Measurements from ENCODE around the gene CRACR2B. TPM values are rescaled to one million over a fixed set of nuclear protein-coding genes. Genes with fewer than 3 reads are reported as not detected.

The CRACR2B gene
- total and polyA plus RNA-seq, 2 of the 13 experiments (the other 11 are each of a cell fraction or from before 2014, with no cell fraction given) = 14.9 to 21.0 TPM

- TF ChIP-seq ZNF142 (CRISPR knock-in tag; IDR thresholded peaks at IDR 0.05) (no peak), RXRB (CRISPR knock-in tag; IDR thresholded peaks at IDR 0.05; ENCODE audit: borderline replicate concordance) (no peak), HMG20A (CRISPR knock-in tag; IDR thresholded peaks at IDR 0.05; ENCODE audit: borderline replicate concordance) (no peak), ZNF382 (CRISPR knock-in tag; IDR thresholded peaks at IDR 0.05; ENCODE audit: borderline replicate concordance) (no peak), PAWR (CRISPR knock-in tag; IDR thresholded peaks at IDR 0.05; ENCODE audit: borderline replicate concordance) (no peak), HDAC2 (CRISPR knock-in tag; IDR thresholded peaks at IDR 0.05) (peak; percentile 33; the same call in 1 of the 2 replicates), ZNF432 (CRISPR knock-in tag; IDR thresholded peaks at IDR 0.05; ENCODE audit: borderline replicate concordance) (no peak), LRRFIP1 (CRISPR knock-in tag; conservative IDR thresholded peaks at IDR 0.05) (no peak), SATB2 (CRISPR knock-in tag; IDR thresholded peaks at IDR 0.05) (0 out of 2 replicates have a peak, but pooled peaks have one; percentile 42), MBD4 (IDR thresholded peaks at IDR 0.05; ENCODE audit: borderline replicate concordance, low read length) (no peak), PAXIP1 (CRISPR knock-in tag; conservative IDR thresholded peaks at IDR 0.05) (peak; percentile 48; the same call in 1 of the 2 replicates), ZNF670 (CRISPR knock-in tag; IDR thresholded peaks at IDR 0.05; ENCODE audit: borderline replicate concordance) (peak; percentile 36; the same call in 1 of the 2 replicates), ZNF567 (CRISPR knock-in tag; IDR thresholded peaks at IDR 0.05; ENCODE audit: borderline replicate concordance) (peak; percentile 47; the same call in 1 of the 2 replicates), BORCS8-MEF2B (CRISPR knock-in tag; IDR thresholded peaks at IDR 0.05) (peak; percentile 66), ZNF780A (CRISPR knock-in tag; IDR thresholded peaks at IDR 0.05) (no peak; the same call in 1 of the 2 replicates)
Observed at GRCh38 chr11:842370-843002, 14.8 kb downstream of the CRACR2B start, which contains the start of the genes POLR2L and TSPAN4 (continued).

Data from HepG2 (cell line).